Stimulated activated naive CD8-positive, alpha-beta T cell treated with anti-CD3 and anti-CD28 coated beads, Interleukin-15, amount 100 ng/mL, for 72 hours (primary cell): ENCODE data around the gene CARD10.
A peak's percentile ranks its signal among the peaks of the same experiment; 100 is the strongest.
"Not testable (repeated sequence)": the region's sequence is repeated elsewhere in the genome, so short reads cannot be mapped to it uniquely, and the experiment has no call there.

ENCODE experiments used
- ATAC-seq: fragments of 150-1000 bp; cut with Tn5 transposase; 2 replicates; pipeline ENCODE4 v1.10.0; 2021; ENCODE audit warnings: mild to moderate bottlenecking, moderate library complexity
- DNase-seq, 2 donors: peaks; one replicate each; pipeline ENCODE4 v3.0.0; 2021 to 2022
- H3K27ac Mint-ChIP-seq, 2 donors: one replicate each; pipeline ENCODE4 v1.8.0; 2022; ENCODE audit warnings: mild to moderate bottlenecking in 2 of 2, mixed read lengths in 2 of 2, moderate library complexity in 2 of 2
- H3K27me3 Mint-ChIP-seq: one replicate; pipeline ENCODE4 v1.8.0; 2022; ENCODE audit warnings: mixed read lengths
- H3K4me1 Mint-ChIP-seq: one replicate; pipeline ENCODE4 v1.8.0; 2022; ENCODE audit warnings: mild to moderate bottlenecking, mixed read lengths
- H3K4me3 Mint-ChIP-seq, 2 donors: one replicate each; pipeline ENCODE4 v1.8.0; 2022; ENCODE audit warnings: mild to moderate bottlenecking in 2 of 2, mixed read lengths in 2 of 2, moderate library complexity in 1 of 2
- H3K9me3 Mint-ChIP-seq, 2 donors: one replicate each; pipeline ENCODE4 v1.8.0; 2022; ENCODE audit warnings: mixed read lengths in 2 of 2

The CARD10 gene

GRCh38 chr22:37559901-37560607 is 40.8 kb upstream of the CARD10 start, which contains the start of gene CDC42EP1:
Gene CDC42EP1, plus strand, starts transcription at chr22:37560480. Its CDS starts 5,870 bp downstream, at chr22:37566350.
- peak; percentile 23 for ATAC-seq
- Mint-ChIP-seq H3K4me1 (peaks cover 22% of the 10 kb centered on the region), H3K27me3 (peaks cover 95% of the 10 kb centered on the region), H3K4me3 (peak within 1 kb of the TSS; percentile 81 to 88), H3K9me3 (no peaks in the 10 kb centered on the region), H3K27ac (peak within 1 kb of the TSS; percentile 72 to 92)
- DNase-seq: no peak

- H3K27me3 Mint-ChIP-seq: peaks cover 91% of the 10 kb centered on the region
- ATAC-seq: no peak
- peaks cover 22% of the 10 kb centered on the region for H3K4me1 Mint-ChIP-seq
- DNase-seq: no peak
- no peaks in the 10 kb centered on the region for H3K9me3 Mint-ChIP-seq
- H3K27ac Mint-ChIP-seq: no peak overlapping the region
- peak overlapping the region; percentile 22 to 46 for H3K4me3 Mint-ChIP-seq
Measured at GRCh38 chr22:37559521-37559900, 40.3 kb upstream of the CARD10 start.

- no peak overlapping the region for H3K27ac Mint-ChIP-seq
- peaks cover 90% of the 10 kb centered on the region for H3K27me3 Mint-ChIP-seq
- DNase-seq (no peak), ATAC-seq (no peak)
- H3K9me3 Mint-ChIP-seq: no peaks in the 10 kb centered on the region
- peaks cover 22% of the 10 kb centered on the region for H3K4me1 Mint-ChIP-seq
- H3K4me3 Mint-ChIP-seq: no peak overlapping the region
Measured at GRCh38 chr22:37558815-37559214, 39.6 kb upstream of the CARD10 start.

GRCh38 chr22:37557321-37558001 is 38.2 kb upstream of the CARD10 start:
- ATAC-seq (no peak), DNase-seq (no peak)
- Mint-ChIP-seq H3K9me3 (no peaks in the 10 kb centered on the region), H3K4me3 (no peak overlapping the region), H3K27me3 (peaks cover 88% of the 10 kb centered on the region), H3K4me1 (peaks cover 15% of the 10 kb centered on the region), H3K27ac (peak overlapping the region in 1 of 2 donors; percentile 71)

- Mint-ChIP-seq H3K4me1 (peaks cover 8% of the 10 kb centered on the region), H3K27ac (peak overlapping the region in 1 of 2 donors; percentile 71), H3K9me3 (no peaks in the 10 kb centered on the region), H3K27me3 (peaks cover 83% of the 10 kb centered on the region), H3K4me3 (no peak overlapping the region)
- DNase-seq (no peak), ATAC-seq (no peak)
Measured at GRCh38 chr22:37556710-37557109, 37.5 kb upstream of the CARD10 start.

GRCh38 chr22:37555029-37555428 is 35.8 kb upstream of the CARD10 start:
- ATAC-seq (no peak), DNase-seq (no peak)
- Mint-ChIP-seq H3K9me3 (no peaks in the 10 kb centered on the region), H3K4me1 (no peaks in the 10 kb centered on the region), H3K27ac (no peak overlapping the region), H3K4me3 (no peak overlapping the region), H3K27me3 (peaks cover 83% of the 10 kb centered on the region)

- no peaks in the 10 kb centered on the region for H3K9me3 Mint-ChIP-seq
- H3K27ac Mint-ChIP-seq: peak overlapping the region in 1 of 2 donors; percentile 77
- no peak for ATAC-seq
- H3K27me3 Mint-ChIP-seq: peaks cover 73% of the 10 kb centered on the region
- DNase-seq: no peak
- no peaks in the 10 kb centered on the region for H3K4me1 Mint-ChIP-seq
- H3K4me3 Mint-ChIP-seq: no peak overlapping the region
Measured at GRCh38 chr22:37553725-37554124, 34.5 kb upstream of the CARD10 start.

- H3K27me3 Mint-ChIP-seq: peaks cover 62% of the 10 kb centered on the region
- H3K27ac Mint-ChIP-seq: peak overlapping the region in 1 of 2 donors; percentile 19
- ATAC-seq: no peak
Measured at GRCh38 chr22:37552524-37553163, 33.4 kb upstream of the CARD10 start.

GRCh38 chr22:37551981-37552380 is 32.8 kb upstream of the CARD10 start:
- H3K27me3 Mint-ChIP-seq: peaks cover 56% of the 10 kb centered on the region
- H3K9me3 Mint-ChIP-seq: no peaks in the 10 kb centered on the region
- peak; percentile 22 for ATAC-seq
- H3K4me3 Mint-ChIP-seq: no peak overlapping the region
- DNase-seq: no peak
- H3K27ac Mint-ChIP-seq: no peak overlapping the region
- no peaks in the 10 kb centered on the region for H3K4me1 Mint-ChIP-seq

More at GRCh38 chr22:37552524-37553163, 33.4 kb upstream of the CARD10 start:
- Mint-ChIP-seq H3K4me3 (no peak overlapping the region), H3K4me1 (no peaks in the 10 kb centered on the region), H3K9me3 (no peaks in the 10 kb centered on the region)
- DNase-seq: no peak

GRCh38 chr22:37550921-37551320 is 31.7 kb upstream of the CARD10 start:
- H3K27me3 Mint-ChIP-seq: peaks cover 47% of the 10 kb centered on the region
- not testable (repeated sequence) for H3K4me3 Mint-ChIP-seq, H3K4me1 Mint-ChIP-seq, ATAC-seq, H3K9me3 Mint-ChIP-seq, H3K27ac Mint-ChIP-seq, DNase-seq

GRCh38 chr22:37549704-37550059 is 30.5 kb upstream of the CARD10 start:
- Mint-ChIP-seq H3K4me1 (peaks cover 20% of the 10 kb centered on the region), H3K27me3 (peaks cover 50% of the 10 kb centered on the region), H3K4me3 (no peak overlapping the region), H3K9me3 (no peaks in the 10 kb centered on the region), H3K27ac (no peak overlapping the region)
- no peak for DNase-seq
- ATAC-seq: no peak

- DNase-seq (no peak), ATAC-seq (no peak)
- no peak overlapping the region for H3K4me3 Mint-ChIP-seq
- H3K27ac Mint-ChIP-seq: no peak overlapping the region
- peaks cover 53% of the 10 kb centered on the region for H3K27me3 Mint-ChIP-seq
- H3K4me1 Mint-ChIP-seq: peaks cover 30% of the 10 kb centered on the region
- H3K9me3 Mint-ChIP-seq: no peaks in the 10 kb centered on the region
Measured at GRCh38 chr22:37547251-37547741, 28.1 kb upstream of the CARD10 start.

GRCh38 chr22:37546437-37547250 is 27.4 kb upstream of the CARD10 start:
- no peak for ATAC-seq
- peak overlapping the region in 1 of 2 donors; percentile 0 for H3K27ac Mint-ChIP-seq
- no peaks in the 10 kb centered on the region for H3K9me3 Mint-ChIP-seq
- peaks cover 59% of the 10 kb centered on the region for H3K27me3 Mint-ChIP-seq
- DNase-seq: no peak
- H3K4me3 Mint-ChIP-seq: no peak overlapping the region
- peaks cover 36% of the 10 kb centered on the region for H3K4me1 Mint-ChIP-seq

GRCh38 chr22:37545703-37546436 is 26.7 kb upstream of the CARD10 start:
- Mint-ChIP-seq H3K4me1 (peaks cover 44% of the 10 kb centered on the region), H3K27me3 (peaks cover 57% of the 10 kb centered on the region), H3K27ac (peak overlapping the region; percentile 84 to 90), H3K4me3 (peak overlapping the region in 1 of 2 donors; percentile 10), H3K9me3 (no peaks in the 10 kb centered on the region)
- no peak for DNase-seq
- ATAC-seq: no peak
